ENCODE results near the gene PMVK. TPM values are rescaled to one million over a fixed set of nuclear protein-coding genes. Genes with fewer than 3 reads are reported as not detected.

Gene PMVK
- total RNA-seq, 1 experiment from 2014 or later = 26.3 TPM

DNA sequence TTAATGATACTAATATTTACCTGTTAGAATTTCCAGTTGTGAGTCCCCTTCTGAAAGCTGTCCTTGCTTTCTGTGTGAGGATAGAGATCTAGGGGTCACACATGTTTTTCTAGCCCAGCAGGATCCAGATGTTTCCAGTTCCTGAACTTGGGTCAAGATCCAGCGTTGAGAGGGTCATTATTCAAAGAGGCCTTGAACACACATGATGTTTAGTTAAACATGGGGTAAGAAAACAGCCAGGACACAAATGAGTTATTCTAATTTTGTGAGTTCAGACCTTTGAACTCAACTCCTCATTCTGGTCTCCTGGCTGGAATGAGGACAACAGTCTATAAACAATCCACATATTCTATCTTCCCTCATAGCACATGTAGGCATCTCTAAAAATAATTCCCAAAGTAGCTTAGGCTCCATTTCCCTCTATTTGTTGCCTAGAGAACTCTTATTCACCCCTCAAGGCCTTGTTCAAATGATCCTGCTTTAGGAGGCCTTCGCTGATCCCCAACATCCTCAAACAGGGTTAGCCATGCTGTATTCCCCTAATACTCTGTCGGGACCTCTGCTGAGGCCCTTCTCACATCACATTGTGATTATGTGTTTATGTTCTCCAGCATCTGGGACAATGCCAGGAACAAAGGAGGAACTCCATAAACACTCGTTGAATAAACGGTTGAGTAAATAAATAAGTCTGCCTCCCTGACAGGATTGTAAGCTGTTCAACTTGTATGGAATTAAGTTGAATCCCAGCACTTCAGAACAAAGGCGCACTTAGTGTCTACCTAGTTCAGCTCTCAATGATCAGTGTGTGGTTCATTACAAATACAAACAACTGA lies 51.4 kb downstream of the PMVK start:
- Histone ChIP-seq H3K27ac (ENCODE audit: insufficient read length, low read depth, low read length) (no peak overlapping the region), H3K27me3 (ENCODE audit: insufficient read depth, low read length) (no peaks in the 10 kb centered on the region), H4K5ac (ENCODE audit: insufficient read length, low read depth, low read length) (no peak overlapping the region), H3K4me1 (ENCODE audit: insufficient read depth, low read length) (peaks cover 2% of the 10 kb centered on the region; the same call in 1 of the 2 replicates), H2BK120ac (ENCODE audit: low read depth, low read length, poor library complexity, severe bottlenecking) (no peak overlapping the region), H3K4me2 (ENCODE audit: insufficient read depth, insufficient read length, low read length) (no peak overlapping the region), H3K23ac (ENCODE audit: insufficient read length, low read depth, low read length) (no peak overlapping the region), H3T11ph (ENCODE audit: low read length) (no peak overlapping the region), H3K4ac (ENCODE audit: low read depth, low read length) (no peak overlapping the region), H2BK5ac (ENCODE audit: insufficient read length, low read length) (no peak overlapping the region), H3K18ac (ENCODE audit: insufficient read length, low read depth, low read length) (no peak overlapping the region), H3K79me2 (ENCODE audit: insufficient read depth, low read length) (no peaks in the 10 kb centered on the region), H2BK12ac (ENCODE audit: insufficient read length, low read depth, low read length) (no peak overlapping the region), H3K9ac (ENCODE audit: extremely low read depth, insufficient read length, low read length) (no peak overlapping the region), H3K56ac (ENCODE audit: insufficient read length, low read depth, low read length) (no peak overlapping the region), H2AK5ac (ENCODE audit: insufficient read length, low read length) (no peak overlapping the region), H4K91ac (ENCODE audit: insufficient read length, low read depth, low read length) (no peak overlapping the region), H2AFZ (ENCODE audit: low read length) (no peak overlapping the region), H4K20me1 (ENCODE audit: control insufficient read depth, insufficient read depth, insufficient read length) (no peaks in the 10 kb centered on the region), H3K79me1 (ENCODE audit: insufficient read depth, low read depth, low read length, poor library complexity, severe bottlenecking) (no peaks in the 10 kb centered on the region), H3K23me2 (ENCODE audit: insufficient read length, low read depth, low read length, poor library complexity, severe bottlenecking) (no peaks in the 10 kb centered on the region), H2BK15ac (ENCODE audit: low read depth, low read length) (no peak overlapping the region), H3K9me3 (ENCODE audit: control insufficient read depth, low read depth, low read length) (no peaks in the 10 kb centered on the region), H2BK20ac (ENCODE audit: low read depth, low read length, poor library complexity, severe bottlenecking) (no peak overlapping the region), H3K14ac (ENCODE audit: insufficient read depth, low read length) (no peak overlapping the region), H4K8ac (replicated peaks; ENCODE audit: insufficient read length, low read depth, low read length) (no peak overlapping the region)
- H3K9me3 Mint-ChIP-seq = no peaks in the 10 kb centered on the region
- WGBS (ENCODE audit: extremely low coverage, insufficient read length, low lambda C conversion rate) = no CpG with 5 or more reads among the region's 6 CpGs
- H3K4me1 Mint-ChIP-seq = peaks cover 0 to 8% of the 10 kb centered on the region in 2 experiments
- H3K36me3 Mint-ChIP-seq (ENCODE audit: insufficient read depth in 1 of 3, low read depth in 3 of 3) = no peaks in the 10 kb centered on the region
- TF ChIP-seq, protein P1, sequence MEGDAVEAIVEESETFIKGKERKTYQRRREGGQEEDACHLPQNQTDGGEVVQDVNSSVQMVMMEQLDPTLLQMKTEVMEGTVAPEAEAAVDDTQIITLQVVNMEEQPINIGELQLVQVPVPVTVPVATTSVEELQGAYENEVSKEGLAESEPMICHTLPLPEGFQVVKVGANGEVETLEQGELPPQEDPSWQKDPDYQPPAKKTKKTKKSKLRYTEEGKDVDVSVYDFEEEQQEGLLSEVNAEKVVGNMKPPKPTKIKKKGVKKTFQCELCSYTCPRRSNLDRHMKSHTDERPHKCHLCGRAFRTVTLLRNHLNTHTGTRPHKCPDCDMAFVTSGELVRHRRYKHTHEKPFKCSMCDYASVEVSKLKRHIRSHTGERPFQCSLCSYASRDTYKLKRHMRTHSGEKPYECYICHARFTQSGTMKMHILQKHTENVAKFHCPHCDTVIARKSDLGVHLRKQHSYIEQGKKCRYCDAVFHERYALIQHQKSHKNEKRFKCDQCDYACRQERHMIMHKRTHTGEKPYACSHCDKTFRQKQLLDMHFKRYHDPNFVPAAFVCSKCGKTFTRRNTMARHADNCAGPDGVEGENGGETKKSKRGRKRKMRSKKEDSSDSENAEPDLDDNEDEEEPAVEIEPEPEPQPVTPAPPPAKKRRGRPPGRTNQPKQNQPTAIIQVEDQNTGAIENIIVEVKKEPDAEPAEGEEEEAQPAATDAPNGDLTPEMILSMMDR (conservative IDR thresholded peaks at IDR 0.05) = no peak
- H3K27me3 Mint-ChIP-seq (ENCODE audit: low read depth) = peaks cover 8% of the 10 kb centered on the region
- no peak for DNase-seq
- no peak overlapping the region for H3K27ac Mint-ChIP-seq
- H3K4me3 Mint-ChIP-seq = no peak overlapping the region

Data from H9 (cell line).